GM12873 (cell line): ENCODE data around the gene CMTM1.

Experiments
- TF ChIP-seq, protein P1 (sequence below): IDR thresholded peaks from 2 replicates; pipeline ENCODE4 v1.5.1; 2012; ENCODE audit warnings: low read depth, mild to moderate bottlenecking, moderate library complexity, low read length, control low read depth; ENCODE audit not compliant: insufficient read depth; ENCODE audit errors: missing control alignments

Gene CMTM1

DNA sequence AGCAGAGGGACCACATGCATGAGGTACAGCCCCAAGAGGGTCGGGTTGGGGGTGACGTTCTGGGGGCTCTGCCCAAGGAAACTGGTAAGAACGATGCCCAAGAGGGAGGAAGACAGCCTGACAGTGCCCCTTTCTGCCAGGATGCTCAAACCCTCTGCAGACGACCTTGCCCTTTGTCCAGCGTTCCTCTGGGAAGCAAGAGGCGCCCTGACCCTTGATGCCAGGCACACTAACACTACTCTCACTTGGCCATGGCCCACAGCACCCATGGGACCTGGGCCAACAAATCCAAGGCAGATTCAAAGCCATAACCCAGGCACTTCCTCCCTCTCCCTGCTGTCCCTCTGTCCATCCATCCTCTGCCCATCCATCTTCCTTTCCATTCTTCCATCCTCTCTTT is 36.8 kb upstream of the CMTM1 start:
- TF ChIP-seq, protein P1, sequence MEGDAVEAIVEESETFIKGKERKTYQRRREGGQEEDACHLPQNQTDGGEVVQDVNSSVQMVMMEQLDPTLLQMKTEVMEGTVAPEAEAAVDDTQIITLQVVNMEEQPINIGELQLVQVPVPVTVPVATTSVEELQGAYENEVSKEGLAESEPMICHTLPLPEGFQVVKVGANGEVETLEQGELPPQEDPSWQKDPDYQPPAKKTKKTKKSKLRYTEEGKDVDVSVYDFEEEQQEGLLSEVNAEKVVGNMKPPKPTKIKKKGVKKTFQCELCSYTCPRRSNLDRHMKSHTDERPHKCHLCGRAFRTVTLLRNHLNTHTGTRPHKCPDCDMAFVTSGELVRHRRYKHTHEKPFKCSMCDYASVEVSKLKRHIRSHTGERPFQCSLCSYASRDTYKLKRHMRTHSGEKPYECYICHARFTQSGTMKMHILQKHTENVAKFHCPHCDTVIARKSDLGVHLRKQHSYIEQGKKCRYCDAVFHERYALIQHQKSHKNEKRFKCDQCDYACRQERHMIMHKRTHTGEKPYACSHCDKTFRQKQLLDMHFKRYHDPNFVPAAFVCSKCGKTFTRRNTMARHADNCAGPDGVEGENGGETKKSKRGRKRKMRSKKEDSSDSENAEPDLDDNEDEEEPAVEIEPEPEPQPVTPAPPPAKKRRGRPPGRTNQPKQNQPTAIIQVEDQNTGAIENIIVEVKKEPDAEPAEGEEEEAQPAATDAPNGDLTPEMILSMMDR = no peak

DNA sequence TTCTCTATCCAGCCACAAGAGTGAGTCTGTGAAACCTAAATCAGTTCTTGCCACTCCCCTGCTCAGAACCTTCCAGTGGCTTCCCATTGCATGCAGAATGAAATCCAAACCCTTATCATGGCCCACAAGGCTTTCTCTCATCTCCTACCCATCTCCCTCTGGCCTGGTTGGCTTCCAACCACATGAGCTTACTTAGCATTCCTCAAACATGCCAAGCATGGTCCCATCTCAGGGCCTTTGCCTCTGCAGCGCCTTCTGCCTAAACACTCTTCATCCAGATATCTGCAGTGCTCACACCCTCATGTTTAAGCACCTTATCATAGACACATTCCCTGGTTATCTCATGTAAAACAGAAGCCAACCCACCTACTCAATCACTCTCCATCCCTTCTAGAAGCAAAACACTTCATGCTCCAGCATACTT is 31.9 kb upstream of the CMTM1 start:
- TF ChIP-seq, protein P1 = no peak

DNA sequence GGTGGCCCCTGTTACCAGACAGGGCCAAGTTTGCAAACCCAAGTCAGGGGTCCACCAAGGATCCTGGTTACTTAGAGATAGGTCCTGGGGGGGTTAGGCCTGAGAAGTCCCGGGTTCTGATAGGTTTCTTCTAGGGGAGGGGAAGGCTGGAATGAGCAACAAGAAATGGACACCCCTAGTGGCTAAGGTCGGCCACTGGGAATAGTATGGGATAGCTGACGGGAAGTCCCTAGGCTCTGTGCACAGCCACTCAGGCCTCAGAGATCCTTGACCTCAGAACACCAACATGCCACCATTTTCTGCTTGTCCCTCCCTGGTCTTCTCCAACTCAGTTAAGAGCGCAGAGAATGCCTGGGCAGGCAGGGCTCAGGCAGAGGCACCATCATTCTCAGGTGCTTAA is 29.7 kb upstream of the CMTM1 start:
- TF ChIP-seq, protein P1 = no peak

DNA sequence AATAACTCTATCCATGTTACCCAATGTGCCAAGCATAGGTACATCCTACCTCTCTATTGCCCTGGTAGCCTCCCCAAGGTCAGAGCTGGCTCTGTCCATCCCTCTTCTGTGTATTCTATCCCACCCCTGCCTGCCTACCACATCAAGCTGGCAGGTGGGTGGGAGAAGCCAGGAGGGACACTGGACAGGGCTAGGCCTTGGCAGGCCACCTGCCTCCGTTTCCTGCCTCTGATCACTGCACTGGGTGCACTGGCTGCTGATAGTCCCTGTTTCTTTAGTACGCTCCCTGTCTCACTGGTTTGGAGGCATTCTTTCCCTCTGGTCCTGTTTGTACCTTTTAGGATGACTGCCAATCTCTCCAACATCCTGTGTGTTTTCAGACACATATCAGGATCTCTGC is 29.0 kb upstream of the CMTM1 start:
- TF ChIP-seq, protein P1 = no peak

DNA sequence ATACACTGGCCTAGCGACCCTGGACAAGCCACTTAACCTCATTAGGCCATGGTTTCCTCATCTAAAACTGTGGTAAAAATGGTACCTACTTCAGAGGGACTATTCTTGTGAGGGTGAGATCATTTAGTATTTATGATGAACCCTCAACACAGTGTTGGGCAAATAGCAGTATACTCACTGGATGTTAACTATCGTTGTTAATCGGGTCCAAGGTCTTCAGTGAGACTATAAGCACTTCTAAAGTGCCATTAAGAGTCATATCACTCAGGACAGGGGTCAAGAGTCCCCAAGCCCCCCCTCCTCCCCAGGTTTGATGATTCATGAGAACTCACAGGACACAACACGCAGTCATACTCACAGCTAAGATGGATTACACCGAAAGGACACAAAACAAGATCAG is 27.3 kb upstream of the CMTM1 start:
- TF ChIP-seq, protein P1 = no peak

DNA sequence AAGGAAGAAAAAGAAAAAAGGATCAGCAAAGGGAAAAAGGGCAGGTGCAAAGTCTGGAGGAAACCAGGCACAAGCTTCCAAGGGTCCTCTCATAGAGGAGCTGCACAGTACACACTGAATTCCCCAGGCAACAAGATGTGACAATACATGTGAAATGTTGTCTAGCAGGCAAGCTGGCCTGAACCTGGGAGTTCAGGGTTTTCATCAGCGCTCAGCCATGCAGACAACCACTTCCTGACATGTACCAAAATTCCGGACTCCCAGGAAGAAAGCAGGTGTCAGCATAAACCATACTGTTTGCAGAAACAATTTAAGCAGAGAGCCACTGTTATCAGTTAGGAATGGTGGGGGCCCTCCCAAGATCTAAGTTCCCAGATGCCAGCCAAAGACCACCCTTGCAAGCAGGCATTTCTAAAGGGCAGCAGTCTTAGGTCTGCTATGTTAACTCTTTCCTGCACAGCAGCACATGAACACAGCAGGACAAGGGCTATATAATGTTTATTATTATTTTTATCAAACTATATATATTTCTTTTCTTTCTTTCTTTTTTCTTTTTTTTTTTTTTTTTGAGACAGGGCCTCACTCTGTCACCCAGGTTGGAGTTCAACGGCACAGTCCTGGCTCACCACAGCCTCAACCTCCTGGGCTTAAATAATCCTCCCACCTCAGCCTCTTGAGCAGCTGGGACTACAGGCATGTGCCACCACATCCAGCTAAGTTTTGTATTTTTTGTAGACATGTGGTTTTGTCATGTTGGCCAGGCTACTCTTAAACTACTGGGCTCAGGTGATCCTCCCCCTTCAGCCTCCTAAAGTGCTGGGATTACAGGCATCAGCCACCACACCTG is 26.4 kb upstream of the CMTM1 start:
- TF ChIP-seq, protein P1 = no peak

DNA sequence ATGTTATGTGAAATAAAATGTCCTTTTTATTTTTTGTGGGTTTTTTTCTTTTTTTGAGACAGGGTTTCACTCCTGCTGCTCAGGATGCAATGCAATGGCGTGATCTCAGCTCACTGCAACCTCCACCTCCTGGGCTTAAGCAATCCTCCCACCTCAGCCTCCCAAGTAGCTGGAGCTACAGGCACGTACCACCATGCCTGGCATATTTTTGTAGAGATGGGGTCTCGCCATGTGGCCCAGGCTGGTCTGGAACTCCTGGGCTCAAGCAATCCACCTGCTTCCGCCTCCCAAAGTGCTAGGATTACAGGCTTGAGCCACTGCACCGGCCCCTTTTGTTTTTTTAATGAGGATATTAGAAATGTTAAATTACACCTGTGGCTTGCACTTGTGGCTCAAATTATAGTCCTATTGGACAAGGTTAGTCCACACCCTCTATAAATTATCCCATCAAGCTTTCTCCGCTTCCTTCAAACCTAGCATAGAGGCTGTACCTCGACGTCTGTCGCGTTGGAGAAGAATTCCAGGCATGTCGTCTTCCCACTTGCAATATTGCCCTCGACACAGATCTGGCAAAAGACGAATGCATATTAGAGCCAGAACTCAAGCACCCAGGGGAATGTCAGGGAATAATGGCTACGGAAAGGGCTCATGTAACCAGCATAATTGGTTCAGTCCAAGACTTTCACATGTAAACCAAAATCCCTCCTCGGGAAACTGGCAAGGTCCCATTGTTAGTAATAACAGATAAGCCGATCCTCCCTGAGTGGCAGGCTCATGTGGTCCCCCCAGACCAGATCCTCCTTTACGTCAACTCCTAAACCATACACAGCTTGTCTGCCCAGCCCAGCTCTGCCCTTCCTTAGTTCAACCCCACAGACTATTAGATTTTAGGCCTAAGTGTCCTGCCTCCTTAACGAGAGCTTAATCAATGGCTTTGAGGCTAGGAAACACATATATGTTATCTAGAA is 24.6 kb upstream of the CMTM1 start:
- TF ChIP-seq, protein P1 = no peak
